GM20000 (cell line): ENCODE data around the gene KSR1.

Experiments
- DNase-seq: peaks from one replicate; pipeline ENCODE4 v3.0.0; 2012; ENCODE audit warnings: low spot score
- CTCF ChIP-seq: IDR thresholded peaks from 2 replicates; pipeline ENCODE4 v1.5.1; 2012; ENCODE audit warnings: mild to moderate bottlenecking, control low read depth; ENCODE audit errors: extremely low read depth, missing control alignments

Gene KSR1

GRCh38 chr17:27620721-27621120 is 164.5 kb downstream of the KSR1 start:
- TF ChIP-seq CTCF, result no peak
- DNase-seq, result no peak

GRCh38 chr17:27621536-27621935 is 165.3 kb downstream of the KSR1 start:
- DNase-seq, result no peak
- TF ChIP-seq CTCF, result no peak

- no peak for DNase-seq
- TF ChIP-seq CTCF, result no peak
Observed at GRCh38 chr17:27621942-27622559, 165.8 kb downstream of the KSR1 start.

GRCh38 chr17:27622986-27623385 is 166.7 kb downstream of the KSR1 start:
- no peak for TF ChIP-seq CTCF
- no peak for DNase-seq

GRCh38 chr17:27623614-27624013 is 167.4 kb downstream of the KSR1 start:
- DNase-seq, result no peak
- no peak for TF ChIP-seq CTCF

- DNase-seq, result no peak
- TF ChIP-seq CTCF, result no peak
Observed at GRCh38 chr17:27624539-27624938, 168.3 kb downstream of the KSR1 start.

- no peak for DNase-seq
- TF ChIP-seq CTCF, result no peak
Observed at GRCh38 chr17:27625856-27626255, 169.6 kb downstream of the KSR1 start.
